GM12891 (cell line): ENCODE results near the gene AFDN.

Source experiments
- DNase-seq: peaks from one replicate; pipeline ENCODE4 v3.0.0; 2011; ENCODE audit warnings: low spot score; ENCODE audit not compliant: insufficient read length
- FAIRE-seq: peaks from 2 replicates; lab custom pipeline; 2011; peaks lifted over from hg19 to GRCh38; lab: Jason Lieb, UNC
- PAX5 ChIP-seq: IDR thresholded peaks from 2 replicates; pipeline ENCODE4 v1.6.1; 2011; ENCODE audit warnings: low read length, moderate library complexity, mild to moderate bottlenecking; ENCODE audit not compliant: insufficient read depth, severe bottlenecking
- POLR2A ChIP-seq: IDR thresholded peaks from 2 replicates; pipeline ENCODE4 v1.6.1; 2011; ENCODE audit warnings: low read depth, low read length, control low read depth
- POLR2AphosphoS5 ChIP-seq: IDR thresholded peaks from 2 replicates; pipeline ENCODE4 v1.6.1; 2011; ENCODE audit warnings: low read depth, low read length, control low read depth
- POU2F2 ChIP-seq: IDR thresholded peaks from 2 replicates; pipeline ENCODE4 v1.6.1; 2011; ENCODE audit warnings: low read depth, mild to moderate bottlenecking, control low read depth, low read length, moderate library complexity
- SPI1 ChIP-seq: IDR thresholded peaks from 2 replicates; pipeline ENCODE4 v1.6.1; 2011; ENCODE audit warnings: low read depth, low read length, control low read depth
- TAF1 ChIP-seq: IDR thresholded peaks from 2 replicates; pipeline ENCODE4 v1.6.1; 2011; ENCODE audit warnings: low read depth, low read length, control low read depth

The AFDN gene

GRCh38 chr6:167794161-167795157 is 32.3 kb upstream of the AFDN start:
- DNase-seq (no peak), FAIRE-seq (no peak)
- TF ChIP-seq POLR2AphosphoS5 (no peak), TAF1 (no peak), SPI1 (no peak), POU2F2 (no peak), PAX5 (no peak), POLR2A (no peak)

DNA sequence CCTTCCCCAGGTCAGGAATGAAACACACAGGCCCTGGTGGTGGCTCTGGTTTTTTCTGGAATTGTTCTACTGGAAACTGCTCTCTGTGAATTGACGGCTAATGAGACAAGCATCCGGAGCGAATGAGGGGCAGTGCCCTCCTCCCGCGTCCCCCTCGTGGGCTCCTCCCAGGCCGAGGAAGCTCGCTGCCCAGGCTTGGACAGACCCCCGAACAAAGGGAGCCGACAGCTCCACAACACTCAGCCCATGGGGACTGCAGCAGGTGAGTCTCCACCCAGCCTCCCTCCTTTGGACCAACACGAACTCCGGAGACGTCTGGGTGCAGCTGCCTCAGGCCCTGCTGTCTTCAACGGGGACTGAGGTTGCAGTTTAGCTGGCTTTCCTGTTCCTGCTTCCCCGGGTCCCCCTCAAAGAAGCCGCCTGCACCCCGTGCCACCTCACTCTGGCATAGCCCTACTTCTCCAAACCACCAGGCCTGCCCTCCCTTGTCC is 31.3 kb upstream of the AFDN start:
- FAIRE-seq (no peak), DNase-seq (no peak)
- TF ChIP-seq PAX5: no peak
- TF ChIP-seq POLR2AphosphoS5: no peak
- no peak for TF ChIP-seq SPI1
- no peak for TF ChIP-seq POU2F2
- TF ChIP-seq TAF1: no peak
- TF ChIP-seq POLR2A: no peak

- TF ChIP-seq POLR2A (no peak), SPI1 (no peak), POU2F2 (no peak), PAX5 (no peak), TAF1 (no peak), POLR2AphosphoS5 (no peak)
- no peak for DNase-seq
- FAIRE-seq: no peak
Observed at GRCh38 chr6:167795874-167796191, 30.9 kb upstream of the AFDN start.

DNA sequence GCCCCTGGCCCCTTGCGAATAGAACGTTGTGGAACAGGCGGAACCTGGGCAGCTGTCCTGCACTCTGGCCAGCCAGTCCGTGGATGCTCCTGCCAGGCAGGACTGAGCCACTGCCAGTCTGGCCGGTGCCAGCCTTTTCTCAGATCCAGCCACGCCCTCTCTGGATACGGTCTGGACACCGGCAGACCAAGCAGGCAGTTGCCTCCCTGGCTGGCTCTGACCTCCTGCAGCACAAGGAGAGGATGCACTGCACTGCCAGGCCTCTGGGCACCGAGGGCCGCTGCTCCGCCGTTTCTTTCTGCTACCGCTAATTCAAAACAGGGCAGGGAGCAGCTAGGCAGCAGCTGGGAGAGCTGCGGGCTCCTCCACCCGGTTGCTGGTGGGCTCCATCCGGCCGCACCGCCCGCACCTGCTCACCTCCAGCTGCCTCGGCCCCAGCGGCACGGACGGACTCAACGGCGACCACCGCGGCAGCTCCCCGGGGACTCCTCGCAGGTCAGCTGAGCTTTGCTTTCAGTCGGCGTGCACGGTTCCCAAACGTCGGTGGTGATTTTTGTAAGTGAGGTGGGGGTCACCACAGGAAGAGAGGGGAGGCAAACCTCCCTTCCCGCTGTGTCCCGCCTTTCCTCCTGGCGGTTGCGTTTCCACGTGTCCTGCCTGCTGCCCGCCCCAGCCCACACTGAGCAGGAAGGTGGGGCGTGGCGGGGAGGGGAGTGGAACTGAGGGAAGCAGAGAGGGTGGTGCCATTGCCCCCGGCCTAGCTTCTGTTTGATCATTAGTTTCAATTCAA is 30.3 kb upstream of the AFDN start:
- FAIRE-seq (no peak), DNase-seq (no peak)
- no peak for TF ChIP-seq SPI1
- TF ChIP-seq POLR2A: no peak
- no peak for TF ChIP-seq POLR2AphosphoS5

DNA sequence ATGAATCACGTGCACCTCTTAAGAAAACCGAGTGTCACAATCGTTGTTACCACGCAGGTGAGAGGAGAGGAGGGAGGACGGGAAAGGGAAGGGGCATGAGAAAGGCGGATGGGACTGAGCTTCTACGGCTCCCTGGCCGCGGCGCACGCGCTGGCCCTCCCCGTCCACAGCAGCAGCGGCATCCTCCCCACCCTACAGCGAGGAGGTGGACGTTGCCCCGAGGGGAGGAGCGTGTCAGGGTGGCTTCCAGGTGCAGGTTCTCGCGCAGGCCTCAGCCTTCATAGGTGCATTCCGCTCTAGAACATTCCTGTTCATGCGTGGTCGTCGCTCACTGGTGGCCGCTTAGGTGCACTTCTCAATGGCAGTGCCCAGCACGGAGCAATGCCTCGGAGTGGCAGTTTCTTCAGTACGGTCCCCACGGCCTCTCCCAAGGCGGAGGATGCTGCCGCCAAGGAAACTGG is 29.7 kb upstream of the AFDN start:
- no peak for DNase-seq
- FAIRE-seq: no peak
- TF ChIP-seq POLR2AphosphoS5 (no peak), SPI1 (no peak), POU2F2 (no peak)

DNA sequence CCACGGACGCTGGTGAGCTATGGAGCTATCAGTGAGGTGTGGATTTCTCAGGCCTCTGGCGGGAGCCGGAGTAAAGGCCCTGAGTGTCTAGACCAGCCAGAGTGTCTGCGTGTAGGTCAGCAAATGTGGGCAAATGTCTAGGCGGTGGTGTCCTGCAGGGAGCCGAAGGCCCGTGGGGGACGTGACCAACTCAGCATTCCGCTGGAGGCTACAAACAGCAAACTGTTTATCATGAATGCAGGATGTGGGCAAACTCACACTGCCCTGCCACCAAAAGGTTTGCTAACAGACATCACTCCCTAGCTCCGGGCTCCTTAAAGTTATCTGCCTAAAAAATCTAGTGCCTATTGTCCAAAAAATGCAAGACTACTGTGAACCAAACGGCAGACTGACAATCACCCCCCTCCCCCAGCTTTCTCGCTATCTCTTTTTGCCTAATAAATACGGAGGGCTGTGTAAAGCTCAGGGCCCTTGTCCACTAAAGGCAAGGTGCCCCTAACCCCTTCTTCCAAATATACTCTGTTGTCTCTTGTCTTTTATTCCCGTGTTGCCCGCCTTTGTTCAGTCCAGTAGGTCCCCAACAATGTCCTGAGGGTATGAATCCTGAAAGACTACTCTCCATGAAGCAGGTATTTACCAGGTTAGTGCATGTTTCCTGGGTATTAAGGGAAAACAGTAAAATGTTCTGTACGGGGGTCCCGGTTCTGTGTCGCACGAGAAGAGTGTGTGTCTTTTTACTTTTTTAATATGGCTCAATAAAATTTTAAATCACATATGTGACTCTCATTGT is 29.0 kb upstream of the AFDN start:
- FAIRE-seq (no peak), DNase-seq (no peak)
- no peak for TF ChIP-seq SPI1
- TF ChIP-seq POLR2AphosphoS5: no peak
- no peak for TF ChIP-seq POLR2A
- TF ChIP-seq POU2F2: no peak
- no peak for TF ChIP-seq TAF1
- no peak for TF ChIP-seq PAX5

GRCh38 chr6:167798453-167798852 is 28.3 kb upstream of the AFDN start:
- DNase-seq: no peak
- FAIRE-seq: no peak
- TF ChIP-seq POU2F2: no peak
- no peak for TF ChIP-seq SPI1
- TF ChIP-seq POLR2AphosphoS5: no peak
- no peak for TF ChIP-seq POLR2A
- TF ChIP-seq TAF1: no peak
- TF ChIP-seq PAX5: no peak

- no peak for FAIRE-seq
- no peak for TF ChIP-seq SPI1
- no peak for TF ChIP-seq POU2F2
- TF ChIP-seq POLR2A: no peak
- TF ChIP-seq POLR2AphosphoS5: no peak
- no peak for TF ChIP-seq PAX5
- TF ChIP-seq TAF1: no peak
- no peak for DNase-seq
Observed at GRCh38 chr6:167799033-167799821, 27.5 kb upstream of the AFDN start.

DNA sequence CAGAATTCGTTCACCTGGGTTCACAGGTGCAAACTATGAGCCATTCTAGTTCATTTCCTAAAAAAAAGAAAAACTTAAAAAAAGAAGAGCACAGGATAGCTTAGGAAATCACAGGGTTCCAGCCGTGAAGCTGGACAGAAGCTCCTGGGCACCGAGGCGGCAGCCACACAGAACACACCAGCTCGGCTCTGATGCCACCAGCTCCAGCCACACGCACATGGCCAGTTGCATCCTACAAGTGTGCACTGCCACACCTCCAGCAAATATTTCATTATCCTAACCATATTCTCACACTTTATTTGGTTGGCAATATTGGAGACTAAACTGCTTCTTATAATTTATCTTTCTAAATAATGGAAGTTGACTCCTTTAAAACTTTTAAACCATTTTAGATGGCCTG is 26.2 kb upstream of the AFDN start:
- TF ChIP-seq SPI1 (no peak), POU2F2 (no peak), POLR2AphosphoS5 (no peak), TAF1 (no peak), POLR2A (no peak), PAX5 (no peak)
- FAIRE-seq: no peak
- DNase-seq: no peak
